NCI-H1092 (cell line): ENCODE results near the gene BDNF.

Experiments used
- DNase-seq: peaks from one replicate; lab custom pipeline; 2025; lab: John Stamatoyannopoulos, UW

Gene BDNF

GRCh38 chr11:27625347-27625912, 74.8 kb downstream of the BDNF start:
- no peak for DNase-seq

- DNase-seq: no peak
Measured at GRCh38 chr11:27623945-27624523, 76.2 kb downstream of the BDNF start.

- no peak for DNase-seq
Measured at GRCh38 chr11:27622541-27623300, 77.5 kb downstream of the BDNF start.

GRCh38 chr11:27621405-27622161, 78.7 kb downstream of the BDNF start:
- DNase-seq: no peak

GRCh38 chr11:27619763-27620335, 80.4 kb downstream of the BDNF start:
- DNase-seq: no peak

- DNase-seq: no peak
Measured at GRCh38 chr11:27619039-27619574, 81.1 kb downstream of the BDNF start.

GRCh38 chr11:27618281-27618915, 81.9 kb downstream of the BDNF start:
- no peak for DNase-seq

GRCh38 chr11:27616711-27617110, 83.5 kb downstream of the BDNF start:
- DNase-seq: no peak

- no peak for DNase-seq
Measured at GRCh38 chr11:27615833-27616232, 84.4 kb downstream of the BDNF start.

GRCh38 chr11:27614092-27614491, 86.2 kb downstream of the BDNF start:
- DNase-seq: no peak

- DNase-seq: no peak
Measured at GRCh38 chr11:27612932-27613880, 87.0 kb downstream of the BDNF start.

- DNase-seq: no peak
Measured at GRCh38 chr11:27611947-27612455, 88.3 kb downstream of the BDNF start.

GRCh38 chr11:27611390-27611789, 88.9 kb downstream of the BDNF start:
- no peak for DNase-seq

GRCh38 chr11:27610946-27611345, 89.3 kb downstream of the BDNF start:
- DNase-seq: no peak

- no peak for DNase-seq
Measured at GRCh38 chr11:27610280-27610679, 90.0 kb downstream of the BDNF start.

GRCh38 chr11:27608951-27609350, 91.3 kb downstream of the BDNF start:
- no peak for DNase-seq

GRCh38 chr11:27605422-27605821, 94.8 kb downstream of the BDNF start:
- no peak for DNase-seq
